Adrenal gland (tissue), 12 donors: ENCODE data around the gene MSN. TPM values are rescaled to one million over a fixed set of nuclear protein-coding genes. Genes with fewer than 3 reads are reported as not detected.

Source experiments
- DNase-seq, 7 donors: peaks; one replicate each; pipeline ENCODE4 v3.0.0-alpha.2; 2019 to 2020
- H3K27ac ChIP-seq, 5 donors: fragments of 200-600 bp; sonication (generic) in 4 of 5; 1 replicate in 3 of 5; 2 replicates in 2 of 5; pipeline versions ENCODE4 v1.5.1 to v1.8.0; 2016 to 2020; ENCODE audit warnings: mild to moderate bottlenecking in 1 of 5
- H3K27me3 ChIP-seq: fragments of 200-600 bp; 2 replicates; pipeline ENCODE4 v1.8.0; 2021
- H3K36me3 ChIP-seq, 2 donors: fragments of 200-600 bp; replicated peaks in 1 of 2; 1 replicate in 1 of 2; 2 replicates in 1 of 2; pipeline versions ENCODE4 v1.5.1 to v1.8.0; 2018 to 2022
- H3K4me1 ChIP-seq, 2 donors: fragments of 200-600 bp; replicated peaks in 1 of 2; 1 replicate in 1 of 2; 2 replicates in 1 of 2; pipeline versions ENCODE4 v1.5.1 to v1.8.0; 2018 to 2021
- H3K4me3 ChIP-seq, 4 donors: fragments of 200-600 bp; sonication (generic) in 3 of 4; one replicate each; pipeline ENCODE4 v1.5.1; 2016 to 2018
- H3K9me3 ChIP-seq, 3 donors: fragments of 200-600 bp; sonication (generic) in 1 of 3; replicated peaks in 1 of 3; 1 replicate in 2 of 3; 2 replicates in 1 of 3; pipeline versions ENCODE4 v1.5.1 to v1.8.0; 2016 to 2021
- CTCF ChIP-seq, 6 experiments: fragments of 450-650 bp in 4 of 6; fragments of 200-600 bp in 2 of 6; sonication (generic) in 1 of 6; IDR thresholded peaks; 1 replicate in 5 of 6; 2 replicates in 1 of 6; pipeline versions ENCODE4 v1.5.1 to v1.8.0; 2016 to 2021; ENCODE audit warnings: antibody characterized with exemption in 6 of 6, mild to moderate bottlenecking in 2 of 6, moderate library complexity in 1 of 6
- POLR2A ChIP-seq, 2 donors: fragments of 450-650 bp; IDR thresholded peaks; one replicate each; pipeline ENCODE4 v1.6.1; 2017; ENCODE audit warnings: antibody characterized with exemption in 2 of 2, mild to moderate bottlenecking in 2 of 2, moderate library complexity in 1 of 2
- WGBS, 4 donors: extraction: QIAGEN DNeasy Blood & Tissue Kit in 2 of 4; methylation state at CpG; one replicate each; pipeline versions ENCODE4 v1.1.5 to v1.1.7; 2013 to 2017; 5-methylcytosine and 5-hydroxymethylcytosine counted together
- intact Hi-C, 2 donors: fragments of 100-400 bp; cut with DNase I; formaldehyde crosslinking; loops; one replicate each; pipeline versions ENCODE4 v1.14.1 to v1.15.0; 2022 to 2023
- polyA plus RNA-seq, 3 donors: library from polyadenylated mRNA; stranded (reverse); fragments of 200-250 nt in 2 of 3; fragments of 350-450 nt in 1 of 3; fragmentation: Illumina TruSeq in 1 of 3; extraction: RNeasy Lipid Tissue Mini Kit (QIAGEN cat#74804) in 1 of 3; gene quantifications; one replicate each; pipeline ENCODE4 v1.2.3, GENCODE V29; 2013 to 2014
- total RNA-seq, 9 donors: library from RNA; depleted of rRNA in 4 of 9; stranded (reverse); fragments of >200 nt in 4 of 9; fragments of 120-200 nt in 1 of 9; fragmentation: NEBNext Ultra II Directional in 1 of 9; extraction: Animal tissue kit (Norgen Biotek cat#: 25700) in 1 of 9; gene quantifications; one replicate each; pipeline versions ENCODE4 v1.1.0 to v1.2.4, GENCODE V29; 2013 to 2023
- donor health status: healthy with polysubstance abuse.
- donor health status: Bipolar disorder and iron deficiency.
- donor health status: DM: yes; HTN: yes; CAD: no.
- donor health status: DM: no; HTN: no; CAD: no.
- donor health status: DM: no; HTN: no; CAD: no.
- donor health status: DM: yes; HTN: yes; CAD: no.

Gene MSN
- total and polyA plus RNA-seq, 12 donors: 40.9 to 244 (median 178) TPM

- H3K9me3 ChIP-seq: no peaks in the 10 kb centered on the region
- WGBS, 4 donors: 16 to 52% (median 33%) methylated on average over 8 to 13 of the region's 13 CpGs
- H3K4me1 ChIP-seq: peaks cover 5 to 41% of the 10 kb centered on the region in 2 donors
Measured at GRCh38 chrX:65668377-65669310, 1.2 kb downstream of the MSN start.

DNA sequence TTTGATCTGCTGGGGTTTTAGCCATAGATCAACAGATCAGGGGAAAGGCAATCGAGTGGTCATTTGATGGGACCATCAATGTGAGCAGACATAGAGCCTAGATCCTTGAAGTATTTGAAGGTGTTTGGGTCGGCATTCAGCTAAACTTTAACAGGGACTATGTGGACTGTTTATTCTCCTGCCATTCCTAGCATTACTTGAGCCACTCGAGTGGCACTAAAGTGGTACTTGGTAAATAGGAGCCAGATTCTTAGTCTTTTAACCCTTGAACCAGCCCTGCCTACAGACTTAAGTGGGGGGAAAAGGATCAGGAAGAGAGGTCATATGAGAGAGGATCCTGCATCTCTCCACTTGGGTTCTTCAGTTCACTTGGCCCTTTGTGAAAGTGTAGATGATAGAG is 3.8 kb downstream of the MSN start:
- no peaks in the 10 kb centered on the region for H3K36me3 ChIP-seq
- peak overlapping the region in 2 of 5 donors; percentile 65 to 84 for H3K27ac ChIP-seq
- H3K4me3 ChIP-seq: peak overlapping the region in 1 of 4 donors; percentile 12
- TF ChIP-seq POLR2A (IDR thresholded peaks at IDR 0.05) (no peak), CTCF (IDR thresholded peaks at IDR 0.05) (no peak)
- 53 to 71% (median 64%) methylated on average over 2 to 3 of the region's 3 CpGs for WGBS, 4 donors
- intact Hi-C loops: no loop called here
- DNase-seq: no peak
- peaks cover 15 to 64% of the 10 kb centered on the region in 2 donors for H3K4me1 ChIP-seq
- no peaks in the 10 kb centered on the region for H3K27me3 ChIP-seq
- no peaks in the 10 kb centered on the region for H3K9me3 ChIP-seq

More at GRCh38 chrX:65668377-65669310, 1.2 kb downstream of the MSN start:
- Histone ChIP-seq H3K27me3 (peaks cover 4% of the 10 kb centered on the region), H3K27ac (peak overlapping the region; percentile 30 to 96 (median 88)), H3K4me3 (peak overlapping the region in 2 of 4 donors; percentile 37 to 78), H3K36me3 (no peaks in the 10 kb centered on the region)
- TF ChIP-seq POLR2A (IDR thresholded peaks at IDR 0.05) (peak in 1 of 2 donors; percentile 11), CTCF (IDR thresholded peaks at IDR 0.05) (no peak)
- peak; percentile 47 to 81 (median 64) for DNase-seq
- intact Hi-C loops: no loop called here

DNA sequence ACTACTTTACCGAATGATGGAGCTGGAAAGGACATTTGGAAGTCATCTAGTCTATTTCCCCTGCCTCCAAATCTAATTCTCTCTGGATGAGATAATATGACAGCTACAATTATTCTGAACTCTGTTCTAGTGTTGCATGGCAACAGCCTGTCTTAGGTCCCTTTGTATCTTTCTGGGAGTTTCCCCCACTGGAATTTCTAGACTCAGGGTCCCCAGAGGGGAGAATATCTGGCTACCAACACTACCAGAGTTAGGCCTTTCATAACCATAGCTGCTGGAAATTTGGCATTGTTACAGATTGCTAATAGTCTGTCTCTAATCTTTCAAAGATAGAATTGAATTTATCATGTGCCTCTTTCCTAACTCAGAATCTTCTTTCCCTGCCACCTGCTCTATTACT is 4.5 kb downstream of the MSN start:
- Histone ChIP-seq H3K27me3 (no peaks in the 10 kb centered on the region), H3K4me1 (peaks cover 15 to 71% of the 10 kb centered on the region in 2 donors), H3K9me3 (no peaks in the 10 kb centered on the region), H3K4me3 (peak overlapping the region in 1 of 4 donors; percentile 12), H3K27ac (peak overlapping the region in 2 of 5 donors; percentile 65 to 84), H3K36me3 (no peaks in the 10 kb centered on the region)
- intact Hi-C loops: no loop called here
- DNase-seq: no peak
- WGBS, 4 donors: 5 to 36% (median 23%) methylated on average over 1 of the region's 1 CpG
- TF ChIP-seq POLR2A (IDR thresholded peaks at IDR 0.05): no peak
- TF ChIP-seq CTCF (IDR thresholded peaks at IDR 0.05): no peak

GRCh38 chrX:65673857-65674203 is 6.4 kb downstream of the MSN start:
- H3K36me3 ChIP-seq: no peaks in the 10 kb centered on the region
- TF ChIP-seq POLR2A (IDR thresholded peaks at IDR 0.05) (peak in 1 of 2 donors; percentile 7), CTCF (IDR thresholded peaks at IDR 0.05) (no peak)
- intact Hi-C loops: no loop called here
- WGBS, 4 donors: 17 to 56% (median 38%) methylated on average over 2 of the region's 2 CpGs
- peak overlapping the region in 1 of 4 donors; percentile 10 for H3K4me3 ChIP-seq
- peak overlapping the region; percentile 16 to 84 (median 51) for H3K27ac ChIP-seq
- H3K27me3 ChIP-seq: no peaks in the 10 kb centered on the region
- DNase-seq: no peak
- H3K9me3 ChIP-seq: no peaks in the 10 kb centered on the region
- H3K4me1 ChIP-seq: peaks cover 23 to 88% of the 10 kb centered on the region in 2 donors
